ENCODE measurements around the gene PTPRK. TPM values are rescaled to one million over a fixed set of nuclear protein-coding genes. Genes with fewer than 3 reads are reported as not detected.

The PTPRK gene
- total and polyA plus RNA-seq, 2 of the 13 experiments (the other 11 are each of a cell fraction or from before 2014, with no cell fraction given): 43.6 to 98.3 TPM

DNA sequence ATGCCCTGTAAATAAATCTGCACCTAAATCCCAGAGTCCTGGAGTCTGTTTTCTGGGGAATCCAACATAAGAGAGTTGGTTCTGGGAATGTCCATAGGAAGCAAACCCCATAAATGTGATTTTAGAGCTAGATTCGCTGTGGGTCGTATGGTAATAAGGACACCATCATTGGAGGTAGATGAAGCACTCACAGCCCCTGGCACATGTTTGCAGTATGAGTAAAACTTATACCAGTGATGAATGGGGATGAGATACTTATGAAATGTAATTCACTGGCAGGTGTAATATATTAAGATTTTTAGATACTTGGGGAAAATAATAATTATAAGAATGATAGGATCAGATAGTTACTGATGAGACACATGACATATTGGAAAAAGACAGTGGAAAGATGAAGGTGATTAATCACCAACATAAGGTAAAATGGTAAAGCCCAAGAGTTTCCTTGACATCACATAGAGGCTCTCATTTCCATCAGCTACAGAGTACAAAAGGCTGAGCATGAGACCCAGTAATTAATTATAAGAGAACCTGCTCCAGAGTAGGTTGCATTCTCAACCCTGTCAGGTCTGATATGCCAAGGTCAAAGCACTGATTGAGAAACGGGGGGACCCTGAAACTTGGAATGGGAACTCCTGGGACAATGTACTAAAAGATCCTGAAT lies 574.8 kb downstream of the PTPRK start:
- no peak overlapping the region for H3K27ac ChIP-seq (ENCODE audit: extremely low read length, insufficient read depth, low read length)
- H4K20me1 ChIP-seq (ENCODE audit: insufficient read depth, low read length): no peaks in the 10 kb centered on the region
- no peaks in the 10 kb centered on the region for H3K9me3 ChIP-seq (ENCODE audit: low read length)
- ChIA-PET CTCF (ENCODE audit: low intra/inter-chr PET ratio, low total read pairs) (no interaction called here), POLR2A (no interaction called here)
- 8% methylated on average over 3 of the region's 3 CpGs for WGBS (ENCODE audit: low lambda C conversion rate)
- H3K4me3 ChIP-seq (replicated peaks in 1 of 3; ENCODE audit: insufficient read depth in 1 of 3, low read depth in 2 of 3, low read length in 3 of 3): no peak overlapping the region
- TF ChIP-seq CHD2 (IDR thresholded peaks at IDR 0.05; ENCODE audit: low read depth, low read length) (no peak), MXI1 (IDR thresholded peaks at IDR 0.05; ENCODE audit: borderline replicate concordance, low read depth, low read length) (no peak), RBAK (CRISPR knock-in tag; IDR thresholded peaks at IDR 0.05) (no peak), RFXANK (CRISPR knock-in tag; IDR thresholded peaks at IDR 0.05) (no peak), ZNF383 (CRISPR knock-in tag; IDR thresholded peaks at IDR 0.05; ENCODE audit: borderline replicate concordance) (no peak), ZNF510 (CRISPR knock-in tag; IDR thresholded peaks at IDR 0.05; ENCODE audit: low read depth) (no peak), NFYB (CRISPR knock-in tag; IDR thresholded peaks at IDR 0.05) (no peak), ZFX (CRISPR knock-in tag; IDR thresholded peaks at IDR 0.05; ENCODE audit: low read depth) (no peak), TARDBP (CRISPR knock-in tag; IDR thresholded peaks at IDR 0.05) (no peak), ZNF768 (CRISPR knock-in tag; IDR thresholded peaks at IDR 0.05) (no peak), ZNF567 (CRISPR knock-in tag; IDR thresholded peaks at IDR 0.05; ENCODE audit: borderline replicate concordance) (no peak), MAFK (conservative IDR thresholded peaks at IDR 0.05 in 1 of 2, IDR thresholded peaks at IDR 0.05 in 1 of 2; ENCODE audit: low read length in 2 of 2) (no peak), ZFAT (CRISPR knock-in tag; conservative IDR thresholded peaks at IDR 0.05) (no peak)
- TF ChIP-seq, protein P1, sequence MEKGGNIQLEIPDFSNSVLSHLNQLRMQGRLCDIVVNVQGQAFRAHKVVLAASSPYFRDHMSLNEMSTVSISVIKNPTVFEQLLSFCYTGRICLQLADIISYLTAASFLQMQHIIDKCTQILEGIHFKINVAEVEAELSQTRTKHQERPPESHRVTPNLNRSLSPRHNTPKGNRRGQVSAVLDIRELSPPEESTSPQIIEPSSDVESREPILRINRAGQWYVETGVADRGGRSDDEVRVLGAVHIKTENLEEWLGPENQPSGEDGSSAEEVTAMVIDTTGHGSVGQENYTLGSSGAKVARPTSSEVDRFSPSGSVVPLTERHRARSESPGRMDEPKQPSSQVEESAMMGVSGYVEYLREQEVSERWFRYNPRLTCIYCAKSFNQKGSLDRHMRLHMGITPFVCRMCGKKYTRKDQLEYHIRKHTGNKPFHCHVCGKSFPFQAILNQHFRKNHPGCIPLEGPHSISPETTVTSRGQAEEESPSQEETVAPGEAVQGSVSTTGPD (CRISPR knock-in tag; IDR thresholded peaks at IDR 0.05): no peak
- TF ChIP-seq, protein P2, sequence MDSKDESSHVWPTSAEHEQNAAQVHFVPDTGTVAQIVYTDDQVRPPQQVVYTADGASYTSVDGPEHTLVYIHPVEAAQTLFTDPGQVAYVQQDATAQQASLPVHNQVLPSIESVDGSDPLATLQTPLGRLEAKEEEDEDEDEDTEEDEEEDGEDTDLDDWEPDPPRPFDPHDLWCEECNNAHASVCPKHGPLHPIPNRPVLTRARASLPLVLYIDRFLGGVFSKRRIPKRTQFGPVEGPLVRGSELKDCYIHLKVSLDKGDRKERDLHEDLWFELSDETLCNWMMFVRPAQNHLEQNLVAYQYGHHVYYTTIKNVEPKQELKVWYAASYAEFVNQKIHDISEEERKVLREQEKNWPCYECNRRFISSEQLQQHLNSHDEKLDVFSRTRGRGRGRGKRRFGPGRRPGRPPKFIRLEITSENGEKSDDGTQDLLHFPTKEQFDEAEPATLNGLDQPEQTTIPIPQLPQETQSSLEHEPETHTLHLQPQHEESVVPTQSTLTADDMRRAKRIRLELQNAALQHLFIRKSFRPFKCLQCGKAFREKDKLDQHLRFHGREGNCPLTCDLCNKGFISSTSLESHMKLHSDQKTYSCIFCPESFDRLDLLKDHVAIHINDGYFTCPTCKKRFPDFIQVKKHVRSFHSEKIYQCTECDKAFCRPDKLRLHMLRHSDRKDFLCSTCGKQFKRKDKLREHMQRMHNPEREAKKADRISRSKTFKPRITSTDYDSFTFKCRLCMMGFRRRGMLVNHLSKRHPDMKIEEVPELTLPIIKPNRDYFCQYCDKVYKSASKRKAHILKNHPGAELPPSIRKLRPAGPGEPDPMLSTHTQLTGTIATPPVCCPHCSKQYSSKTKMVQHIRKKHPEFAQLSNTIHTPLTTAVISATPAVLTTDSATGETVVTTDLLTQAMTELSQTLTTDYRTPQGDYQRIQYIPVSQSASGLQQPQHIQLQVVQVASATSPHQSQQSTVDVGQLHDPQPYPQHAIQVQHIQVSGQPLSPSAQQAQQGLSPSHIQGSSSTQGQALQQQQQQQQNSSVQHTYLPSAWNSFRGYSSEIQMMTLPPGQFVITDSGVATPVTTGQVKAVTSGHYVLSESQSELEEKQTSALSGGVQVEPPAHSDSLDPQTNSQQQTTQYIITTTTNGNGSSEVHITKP (CRISPR knock-in tag; IDR thresholded peaks at IDR 0.05; ENCODE audit: low read depth): no peak
- H2AFZ ChIP-seq (ENCODE audit: low read length): no peak overlapping the region
- in situ Hi-C loops (cut with HindIII; ENCODE audit: extremely low pct_ligation_motif_present, low pct_unique_long_range_greater_than_20kb): no loop called here
- FAIRE-seq: no peak
- no peak overlapping the region for H3K9ac ChIP-seq (ENCODE audit: insufficient read depth, low read depth, low read length)
- ATAC-seq: no peak
- no peaks in the 10 kb centered on the region for H3K4me1 ChIP-seq (ENCODE audit: insufficient read depth, low read length)
- no peak for DNase-seq (ENCODE audit: low spot score)
- no peaks in the 10 kb centered on the region for H3K79me2 ChIP-seq (ENCODE audit: insufficient read depth, low read length)
- no peaks in the 10 kb centered on the region; a peak in 1 of 5 replicates for H3K27me3 ChIP-seq (ENCODE audit: control insufficient read depth in 1 of 2, insufficient read depth in 2 of 2, low read length in 2 of 2)
- no peak overlapping the region for H3K4me2 ChIP-seq (ENCODE audit: low read depth, low read length)
- no TSS peak for BruUV-seq (replicated peaks)
- intact Hi-C loops (cut with micrococcal nuclease; ENCODE audit: unreplicated experiment): no loop called here
- no peaks in the 10 kb centered on the region for H3K36me3 ChIP-seq (replicated peaks in 1 of 2; ENCODE audit: control insufficient read depth in 1 of 2, insufficient read depth in 2 of 2, low read length in 2 of 2)

All from HepG2 (cell line).